ENCODE data around the gene PLAC9.

Gene PLAC9

GRCh38 chr10:80160361-80161320 is 28.1 kb downstream of the PLAC9 start:
- no peak for DNase-seq (ENCODE audit: low spot score)

DNA sequence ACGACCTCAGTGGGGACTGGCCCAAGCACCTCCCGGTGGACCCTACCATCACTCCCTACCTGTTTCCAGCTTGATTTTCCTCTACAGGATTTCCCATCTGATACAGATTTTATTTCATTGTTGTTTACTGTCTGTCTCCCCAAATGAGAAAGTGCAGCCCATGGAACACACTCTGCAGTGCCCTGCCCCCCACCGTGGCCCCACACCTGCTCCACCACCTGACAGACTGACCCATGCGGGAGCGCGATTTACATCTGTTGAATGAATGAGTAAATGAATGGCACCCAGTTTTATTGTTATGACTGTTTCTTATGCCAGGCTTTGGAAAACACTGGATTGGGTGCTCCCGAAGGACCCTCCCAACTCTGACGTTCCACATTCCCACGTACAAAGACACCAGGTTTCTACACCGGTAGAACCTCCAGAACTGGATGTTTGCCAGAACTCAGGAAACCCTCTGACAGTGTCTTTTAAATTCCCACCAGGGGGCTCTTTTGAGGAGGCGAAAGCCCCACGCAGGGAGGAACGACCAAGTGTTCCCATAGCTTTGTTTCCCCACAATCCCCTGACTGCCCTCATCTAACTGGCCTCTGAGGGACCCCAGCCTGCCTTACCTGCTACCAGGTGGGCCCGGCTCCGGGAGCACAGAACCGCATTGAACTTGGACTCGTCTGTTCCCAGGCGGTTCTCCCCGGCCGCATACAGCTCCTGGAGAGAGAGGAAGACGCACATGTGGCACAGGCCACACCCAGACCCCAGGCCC is 29.0 kb downstream of the PLAC9 start:
- DNase-seq (ENCODE audit: low spot score): no peak

- no peak for DNase-seq (ENCODE audit: low spot score)
Observed at GRCh38 chr10:80163741-80164341, 31.3 kb downstream of the PLAC9 start.

DNA sequence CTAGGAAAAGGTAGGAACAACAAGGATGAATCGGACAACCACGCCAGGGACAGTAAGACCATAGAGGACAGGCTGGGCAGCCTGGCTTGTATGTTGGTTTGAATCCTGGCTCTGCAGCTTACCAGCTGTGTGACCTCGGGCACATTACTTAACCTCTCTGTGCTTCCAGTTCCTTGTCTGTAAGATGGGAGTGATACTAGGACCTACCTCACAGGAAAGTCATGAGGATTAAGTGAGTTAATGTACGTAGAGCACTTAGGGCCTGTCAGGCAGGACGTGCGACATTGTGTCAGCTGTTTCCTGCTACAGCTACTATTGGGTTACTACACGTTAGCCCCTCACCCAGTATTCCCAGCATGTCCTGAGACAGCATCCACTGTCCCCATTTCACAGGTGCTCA is 32.1 kb downstream of the PLAC9 start:
- DNase-seq (ENCODE audit: low spot score): no peak

- no peak for DNase-seq (ENCODE audit: low spot score)
Observed at GRCh38 chr10:80165173-80165572, 32.6 kb downstream of the PLAC9 start.

GRCh38 chr10:80166581-80167470 is 34.3 kb downstream of the PLAC9 start:
- DNase-seq (ENCODE audit: low spot score): no peak

GRCh38 chr10:80167471-80168161 is 35.1 kb downstream of the PLAC9 start:
- no peak for DNase-seq (ENCODE audit: low spot score)

GRCh38 chr10:80168162-80168511 is 35.6 kb downstream of the PLAC9 start:
- no peak for DNase-seq (ENCODE audit: low spot score)

GRCh38 chr10:80168679-80169380 is 36.3 kb downstream of the PLAC9 start:
- no peak for DNase-seq (ENCODE audit: low spot score)

DNA sequence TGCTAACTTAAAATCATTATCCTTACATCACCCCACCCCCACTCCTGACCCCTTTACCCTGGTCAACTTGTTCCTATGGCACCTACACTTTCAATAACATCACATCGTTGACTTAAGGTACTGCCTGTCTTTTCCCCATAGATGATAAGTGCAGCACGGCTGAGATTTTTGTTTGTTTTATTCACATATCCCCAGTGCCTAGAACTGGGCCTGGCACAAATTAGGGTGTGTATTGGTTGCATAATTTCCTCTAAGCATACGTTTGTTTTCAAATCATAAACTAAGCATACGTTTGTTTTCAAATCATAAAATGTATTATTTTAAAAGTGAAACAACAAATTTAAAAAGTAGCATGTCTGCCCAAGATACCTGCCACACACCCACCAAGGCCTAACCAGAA is 37.5 kb downstream of the PLAC9 start:
- no peak for DNase-seq (ENCODE audit: low spot score)

DNA sequence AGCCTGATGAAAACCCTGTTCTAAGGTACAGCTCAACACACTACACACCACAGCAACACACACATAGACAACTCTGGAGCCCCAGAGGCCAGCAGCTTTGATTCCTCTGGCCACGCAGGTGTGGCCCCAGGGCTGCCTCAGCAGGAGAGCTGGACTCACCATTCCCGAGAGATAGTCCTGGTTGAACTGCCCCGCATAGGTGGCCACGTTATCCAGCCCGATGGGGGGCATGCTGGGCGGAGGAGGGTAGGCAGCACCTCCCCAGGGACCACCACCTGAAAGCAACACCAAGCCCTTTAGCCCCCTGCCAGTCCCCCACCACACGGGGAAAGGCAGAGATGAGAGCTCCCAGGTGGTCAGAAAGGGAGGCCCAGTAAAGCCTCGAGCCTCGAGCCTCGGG is 38.1 kb downstream of the PLAC9 start:
- no peak for DNase-seq (ENCODE audit: low spot score)

DNA sequence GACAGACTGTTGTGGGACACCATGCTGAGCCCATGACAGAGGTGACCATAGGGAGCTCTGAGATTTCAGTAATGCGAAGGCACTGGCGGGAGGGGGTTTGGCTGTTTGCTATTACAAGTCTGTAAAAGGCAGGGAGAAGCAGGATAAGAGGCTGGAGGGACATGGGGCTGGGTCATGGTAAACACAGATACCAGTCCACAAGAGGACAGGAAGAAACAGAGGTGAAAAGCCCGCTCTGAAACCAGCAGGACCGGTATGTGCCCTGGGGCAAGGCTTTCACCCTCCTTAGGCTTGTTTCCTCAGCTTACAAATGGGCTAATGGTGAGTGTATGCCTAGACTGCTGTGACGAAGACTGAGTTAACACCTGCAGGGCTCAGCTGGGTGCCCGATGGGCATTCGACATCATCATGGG is 38.7 kb downstream of the PLAC9 start:
- DNase-seq (ENCODE audit: low spot score): no peak

DNA sequence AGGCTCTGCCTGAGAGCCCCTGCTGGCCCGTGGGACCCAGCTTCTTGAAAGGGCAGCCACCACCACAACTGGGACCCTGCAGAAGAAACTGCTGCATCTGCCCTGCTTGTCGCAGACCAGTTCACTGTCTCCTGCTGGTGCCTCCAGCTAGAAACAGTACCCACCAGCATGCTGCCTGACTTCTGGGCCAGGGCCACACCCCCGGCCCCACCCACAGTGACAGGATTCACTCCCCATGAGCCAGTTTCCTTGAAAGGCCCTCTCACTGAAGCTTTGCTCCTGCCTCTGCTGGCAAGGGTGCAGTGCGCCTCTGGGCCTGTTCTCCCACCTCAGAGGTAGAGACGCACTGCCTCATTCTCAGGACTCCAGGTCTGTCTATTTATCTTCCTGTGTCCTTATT is 40.4 kb downstream of the PLAC9 start:
- DNase-seq (ENCODE audit: low spot score): no peak

DNA sequence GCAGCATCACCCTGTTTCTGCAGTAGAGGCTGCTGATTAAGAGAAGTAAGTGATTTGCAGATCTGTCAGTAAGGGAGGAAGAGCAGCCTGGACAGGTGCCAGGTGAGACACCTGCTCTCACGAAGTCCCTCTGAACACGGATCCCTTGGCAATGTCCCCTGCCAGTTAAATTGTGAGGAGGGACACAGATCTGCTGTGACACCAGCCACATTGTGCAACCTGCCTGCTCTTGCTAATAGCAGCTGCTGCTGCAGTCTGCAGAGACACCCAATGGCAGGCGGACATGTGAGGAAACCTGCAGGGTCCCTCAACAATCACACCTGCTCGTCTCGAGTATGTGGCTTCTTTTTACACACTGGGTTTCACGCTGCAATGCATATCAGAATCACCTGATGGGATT is 40.9 kb downstream of the PLAC9 start:
- DNase-seq (ENCODE audit: low spot score): no peak

GRCh38 chr10:80174641-80175395 is 42.3 kb downstream of the PLAC9 start:
- no peak for DNase-seq (ENCODE audit: low spot score)

DNA sequence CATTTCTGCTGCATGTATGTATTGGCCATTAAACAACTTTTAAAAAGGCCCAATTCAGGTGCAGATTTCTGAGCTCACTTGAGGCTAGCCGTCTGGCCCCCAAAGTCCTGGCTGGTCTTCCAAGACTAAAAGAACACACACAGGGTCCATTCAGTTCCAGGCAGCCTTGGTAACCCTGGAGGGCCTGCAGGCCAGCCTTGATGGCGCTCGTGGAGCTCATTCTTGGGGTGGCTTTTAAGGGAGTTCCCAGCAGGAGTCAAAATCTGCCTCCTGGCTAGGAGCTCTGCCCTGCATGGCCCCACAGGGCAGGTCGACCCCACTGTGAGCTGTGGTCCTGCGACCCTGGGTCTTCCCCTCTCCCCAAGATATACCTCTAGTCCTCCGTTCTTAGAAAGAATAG is 44.0 kb downstream of the PLAC9 start:
- no peak for DNase-seq (ENCODE audit: low spot score)

DNA sequence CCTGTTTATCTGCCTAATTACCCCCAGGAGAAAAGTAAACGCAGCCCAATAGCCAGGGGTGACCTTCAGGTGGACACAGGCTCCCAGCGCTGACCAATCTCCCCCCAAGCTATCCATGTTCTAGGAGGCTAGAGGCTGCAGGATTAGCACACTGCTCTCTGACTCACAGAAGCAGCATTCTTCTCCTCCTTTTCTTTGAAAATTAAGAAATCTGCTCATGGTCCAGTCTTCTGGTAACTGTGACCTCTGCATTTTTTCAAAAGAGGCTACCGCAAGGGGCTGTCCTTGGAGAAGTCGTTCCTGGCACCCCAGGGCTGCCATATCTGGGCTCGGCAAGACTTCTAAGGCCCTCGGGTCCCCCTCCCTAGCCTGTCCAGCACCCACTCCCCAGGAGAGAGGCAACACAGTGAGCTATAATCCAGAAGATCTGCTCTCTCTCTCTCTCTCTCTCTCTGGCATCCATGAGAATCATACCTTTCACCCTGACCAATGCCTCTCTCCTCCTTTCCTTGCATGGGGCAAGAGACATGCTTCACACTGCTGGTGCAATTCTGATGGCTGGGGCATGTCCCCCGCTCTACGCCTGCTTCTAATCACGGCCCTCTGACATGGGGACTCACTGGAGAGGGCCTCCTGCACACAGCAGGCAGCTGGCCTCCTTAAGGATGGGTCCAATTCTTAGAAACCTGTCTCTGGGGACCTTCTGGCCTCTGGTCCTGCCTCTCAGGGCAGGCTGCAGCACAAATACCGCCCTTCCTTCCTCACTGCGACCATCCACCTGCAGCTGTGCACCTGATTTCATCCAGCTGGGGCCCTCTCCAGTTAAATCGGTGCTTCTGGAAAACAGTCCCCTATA is 45.5 kb downstream of the PLAC9 start:
- DNase-seq (ENCODE audit: low spot score): no peak

- DNase-seq (ENCODE audit: low spot score): no peak
Observed at GRCh38 chr10:80182986-80183385, 50.5 kb downstream of the PLAC9 start.

DNA sequence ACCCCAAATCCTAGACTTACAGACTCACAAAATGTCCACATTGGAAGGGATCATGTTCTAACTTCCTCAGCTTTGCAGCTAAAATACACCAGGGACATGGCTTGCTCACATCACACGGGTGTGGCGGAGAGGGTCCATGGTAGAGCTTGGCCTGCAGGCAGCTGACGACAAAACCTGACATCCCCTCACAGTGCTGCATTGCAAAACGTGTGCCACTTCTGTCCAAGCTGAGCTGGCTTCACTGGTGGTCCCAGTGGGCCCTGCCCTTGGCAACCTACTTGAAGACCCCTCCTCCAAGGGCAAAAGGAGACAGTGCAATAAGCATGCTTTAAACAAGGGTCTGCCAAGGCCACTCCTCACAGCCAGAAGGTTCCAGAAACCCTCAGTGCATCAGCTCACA is 50.9 kb downstream of the PLAC9 start:
- DNase-seq (ENCODE audit: low spot score): no peak
